OCI-LY7 (cell line): Measurements from ENCODE around the gene CUBN.

Experiments used
- CTCF ChIP-seq: fragments of 200-600 bp; sonication (generic); conservative IDR thresholded peaks from 2 replicates; pipeline ENCODE4 v1.5.1; 2014; ENCODE audit warnings: mild to moderate bottlenecking, antibody characterized with exemption, low read length, moderate library complexity, mixed read lengths
- EZH2phosphoT487 ChIP-seq: fragments of 200-600 bp; sonication (generic); IDR thresholded peaks from 2 replicates; pipeline ENCODE4 v1.6.1; 2018; ENCODE audit warnings: low read depth, borderline replicate concordance, mild to moderate bottlenecking, mixed run types, antibody characterized with exemption, low read length, moderate library complexity, mixed read lengths

DNA sequence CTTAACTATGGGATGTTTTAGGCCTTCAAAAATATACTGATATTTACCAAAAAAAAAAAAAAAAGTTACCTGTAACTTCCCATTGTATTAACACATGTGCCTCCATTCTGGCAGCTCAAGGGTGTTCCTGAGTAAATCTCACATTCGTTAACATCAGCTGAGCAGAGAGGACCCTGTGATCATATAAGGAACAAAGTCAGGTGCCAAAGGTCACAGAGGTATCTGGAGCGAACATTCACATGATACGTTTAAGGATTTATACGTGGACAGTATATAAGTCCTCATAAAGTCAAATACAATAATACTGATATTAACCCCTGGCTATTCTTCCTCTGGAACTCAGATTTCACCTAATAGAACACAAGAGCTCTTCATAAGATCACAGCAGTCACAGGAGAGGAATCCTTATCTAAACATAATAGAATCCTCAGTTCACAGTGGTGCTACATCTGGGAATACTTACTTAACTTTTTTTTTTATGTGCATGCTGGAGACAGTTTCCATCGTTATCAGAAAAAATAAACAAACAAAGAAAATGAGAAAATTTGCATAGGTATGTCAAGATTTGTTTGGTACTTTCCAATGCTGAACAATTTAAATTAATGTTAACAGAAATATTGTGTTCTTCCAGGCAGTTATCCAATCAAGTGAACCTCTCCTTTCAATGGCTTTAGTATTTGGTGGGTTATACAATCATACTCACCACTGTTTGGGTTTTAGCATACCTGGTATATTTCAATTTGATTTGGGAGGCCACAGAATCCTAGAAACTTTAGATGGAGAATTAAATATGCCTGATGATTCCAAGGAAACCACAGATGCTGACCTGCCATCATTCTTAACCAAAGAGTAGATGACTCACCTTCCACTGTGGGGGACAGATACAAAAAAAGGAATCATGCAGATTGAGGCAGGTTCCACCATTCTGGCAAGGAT is 6.6 kb downstream of the CUBN start:
- TF ChIP-seq CTCF (no peak), EZH2phosphoT487 (no peak)
